NCI-H524 (cell line): Measurements from ENCODE around the gene PPP2R2B.

Source experiments
- DNase-seq, 2 experiments: peaks; one replicate each; lab custom pipeline; 2025; lab: John Stamatoyannopoulos, UW

Gene PPP2R2B

GRCh38 chr5:146888351-146888978, 9.9 kb upstream of the PPP2R2B start:
- no peak for DNase-seq

- DNase-seq, result no peak
Measured at GRCh38 chr5:146884066-146884626, 5.6 kb upstream of the PPP2R2B start.

DNA sequence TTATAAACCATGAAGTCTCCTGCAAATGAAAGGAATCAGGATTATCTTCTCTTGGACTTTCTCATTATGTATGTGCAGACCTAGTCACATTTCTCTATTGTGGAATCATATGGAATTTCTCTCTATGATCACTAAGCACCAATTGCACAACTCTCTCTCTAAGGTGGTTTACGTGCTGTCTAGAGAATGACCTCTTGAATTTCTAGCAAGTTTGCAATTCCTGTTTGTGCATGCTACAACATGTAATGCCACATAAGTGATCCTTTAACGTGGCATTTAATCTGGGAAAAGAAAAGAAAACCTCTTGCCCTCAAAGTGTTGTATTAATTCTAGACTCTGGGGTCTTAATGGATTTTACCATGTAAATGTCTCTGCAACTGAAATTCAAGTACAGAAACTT, 5.0 kb upstream of the PPP2R2B start:
- no peak for DNase-seq

GRCh38 chr5:146880966-146881365, 2.4 kb upstream of the PPP2R2B start:
- no peak for DNase-seq

DNA sequence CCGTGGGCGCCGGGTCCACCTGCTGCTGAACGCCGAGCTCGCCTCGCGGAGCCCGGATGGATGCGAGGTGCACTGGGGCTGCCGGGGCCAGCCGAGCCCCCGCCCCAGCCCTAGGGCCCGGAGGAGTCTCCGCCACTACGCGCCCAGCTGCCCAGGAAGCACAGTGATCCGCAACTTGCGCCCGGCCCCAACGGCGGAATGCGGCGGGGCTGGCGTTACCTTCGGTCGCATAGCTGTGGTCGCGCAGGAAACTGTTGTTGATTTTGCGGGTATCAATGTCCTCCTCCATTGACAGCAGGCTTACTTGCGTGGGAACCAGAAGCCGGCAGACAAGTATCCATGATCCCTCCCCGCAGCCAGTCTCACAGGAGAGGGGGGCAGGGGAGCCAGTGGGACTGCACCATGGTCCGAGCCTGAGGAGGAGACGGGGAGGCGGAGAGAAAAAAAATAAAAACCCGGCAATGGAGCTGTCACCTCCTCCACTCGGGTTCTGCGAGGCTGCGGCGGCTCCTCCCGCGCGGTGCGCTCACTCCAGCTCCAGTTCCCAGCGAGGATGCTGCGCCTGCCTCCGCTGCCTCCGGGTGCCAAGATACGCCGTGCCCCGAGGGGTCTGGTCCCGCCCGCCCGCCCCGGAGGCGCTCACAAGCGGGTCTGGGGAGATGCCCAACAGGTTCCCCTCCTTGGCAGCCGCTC, 628 bp downstream of the PPP2R2B start:
- peak in 1 of 2 experiments; percentile 25 for DNase-seq

DNA sequence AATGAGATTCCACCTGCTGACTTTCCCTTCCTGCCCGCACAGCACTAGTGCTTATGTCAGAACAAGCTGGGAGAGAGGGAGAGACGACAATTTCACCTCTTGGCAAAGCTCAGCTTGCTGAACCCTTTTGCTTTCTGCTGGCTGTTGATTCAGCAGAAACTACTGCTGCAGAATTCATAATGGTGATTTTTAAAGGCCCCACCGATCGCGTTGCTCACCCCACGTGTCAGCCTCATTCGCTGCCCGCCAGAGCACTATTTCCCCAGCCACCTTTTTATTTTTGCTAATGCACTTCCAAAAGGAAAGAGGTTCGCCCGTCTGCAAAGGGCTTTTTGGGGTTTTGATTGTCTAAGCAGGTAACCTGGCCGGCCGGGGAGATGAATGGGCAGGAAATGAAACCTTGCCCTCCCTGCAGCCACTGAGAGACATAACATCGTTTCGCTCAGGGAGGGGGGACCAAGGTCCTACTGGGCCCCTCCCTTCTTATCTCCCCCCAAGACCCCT, 1.3 kb downstream of the PPP2R2B start:
- DNase-seq, result peak in 1 of 2 experiments; percentile 9

DNA sequence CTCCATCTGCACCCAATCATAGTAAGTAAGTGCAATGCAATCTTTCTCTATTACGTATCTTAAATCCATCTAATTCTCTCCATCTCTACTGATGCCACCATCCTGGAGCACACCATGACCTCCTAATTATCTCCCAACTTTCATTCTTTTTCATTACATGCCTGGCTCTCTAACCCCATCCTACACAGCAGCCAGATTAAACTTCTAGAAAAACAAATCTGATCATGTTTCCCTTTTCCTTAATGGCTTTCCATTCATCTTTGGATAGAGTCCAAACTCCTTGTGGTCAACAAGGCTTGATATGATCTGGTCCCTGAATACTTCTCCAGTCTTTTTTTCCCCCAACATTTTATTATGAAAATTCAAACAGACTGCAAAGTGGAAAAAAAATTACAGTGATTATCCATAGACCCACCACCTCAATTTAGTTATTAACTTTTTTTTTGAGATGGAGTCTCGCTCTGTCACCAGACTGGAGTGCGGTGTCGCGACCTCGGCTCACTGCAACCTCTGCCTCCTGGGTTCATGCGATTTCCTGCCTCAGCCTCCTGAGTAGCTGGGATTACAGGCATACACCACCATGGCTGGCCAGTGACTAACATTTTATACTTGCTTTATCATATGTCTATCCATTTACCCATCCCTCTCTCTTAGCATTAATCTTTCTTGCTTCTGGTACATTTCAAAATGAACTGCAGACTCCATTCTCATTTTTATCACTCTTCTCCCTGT, 5.2 kb downstream of the PPP2R2B start:
- no peak for DNase-seq

DNA sequence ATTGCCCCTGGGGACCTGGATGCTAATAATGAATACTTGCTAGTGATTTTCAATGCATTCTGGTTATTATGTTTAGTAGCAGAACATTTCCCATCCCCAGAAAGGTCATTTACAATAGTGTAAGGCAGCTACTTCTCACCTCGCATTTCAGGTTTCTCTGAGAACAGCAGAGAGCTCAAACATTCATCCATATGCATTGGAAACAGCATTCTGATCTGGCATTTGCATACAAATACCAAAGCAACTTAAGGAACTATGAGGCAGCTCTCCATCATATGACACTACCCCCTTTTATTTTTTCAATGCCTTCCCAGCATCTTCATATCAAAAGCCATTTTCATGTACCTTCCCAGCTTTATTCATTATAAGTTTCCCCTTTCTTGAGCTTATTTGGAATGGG, 6.4 kb downstream of the PPP2R2B start:
- DNase-seq, result no peak

- DNase-seq, result no peak
Measured at GRCh38 chr5:146867996-146868708, 10.4 kb downstream of the PPP2R2B start.

- DNase-seq, result no peak
Measured at GRCh38 chr5:146866263-146866662, 12.3 kb downstream of the PPP2R2B start.

GRCh38 chr5:146862641-146863040, 15.9 kb downstream of the PPP2R2B start:
- DNase-seq, result no peak

GRCh38 chr5:146860213-146860893, 18.2 kb downstream of the PPP2R2B start:
- DNase-seq, result no peak

DNA sequence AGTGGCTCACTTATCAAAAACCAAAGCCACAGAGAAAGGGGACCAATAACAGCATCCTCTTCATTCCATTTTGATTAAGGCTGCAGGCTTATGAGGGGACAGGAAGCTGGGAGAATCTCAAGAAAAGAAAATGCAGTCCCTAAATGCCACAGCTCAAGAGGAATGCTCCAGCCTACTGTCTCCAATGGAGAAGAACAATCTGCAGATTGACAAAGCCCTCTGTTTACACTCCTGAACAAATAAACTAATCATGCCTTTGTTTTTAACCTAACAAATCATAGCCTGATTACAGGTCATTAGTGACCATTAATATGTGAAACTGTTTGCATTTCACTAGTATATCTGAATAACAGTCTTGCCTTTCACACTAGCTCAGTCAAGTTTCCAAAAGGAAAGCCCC, 26.5 kb downstream of the PPP2R2B start:
- DNase-seq, result no peak

DNA sequence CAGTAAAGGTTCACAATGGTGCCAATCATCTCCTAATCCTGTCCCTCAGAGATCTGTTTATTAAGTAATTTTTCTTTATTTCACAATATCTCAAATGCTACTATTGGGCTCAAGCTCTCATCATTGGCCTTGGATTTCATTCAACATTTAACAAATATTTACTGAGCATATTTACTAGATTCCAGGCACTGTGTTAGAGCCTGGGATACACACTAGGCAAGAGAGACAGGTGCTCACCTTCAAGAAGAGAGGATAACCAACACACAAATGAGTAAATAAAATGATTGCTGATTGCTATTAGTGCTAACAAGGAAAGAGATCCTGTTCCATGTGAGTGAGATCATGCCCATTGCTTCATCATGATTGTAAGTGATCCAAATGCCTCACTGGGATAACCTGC, 27.4 kb downstream of the PPP2R2B start:
- no peak for DNase-seq

GRCh38 chr5:146849694-146850303, 28.8 kb downstream of the PPP2R2B start:
- DNase-seq, result no peak

DNA sequence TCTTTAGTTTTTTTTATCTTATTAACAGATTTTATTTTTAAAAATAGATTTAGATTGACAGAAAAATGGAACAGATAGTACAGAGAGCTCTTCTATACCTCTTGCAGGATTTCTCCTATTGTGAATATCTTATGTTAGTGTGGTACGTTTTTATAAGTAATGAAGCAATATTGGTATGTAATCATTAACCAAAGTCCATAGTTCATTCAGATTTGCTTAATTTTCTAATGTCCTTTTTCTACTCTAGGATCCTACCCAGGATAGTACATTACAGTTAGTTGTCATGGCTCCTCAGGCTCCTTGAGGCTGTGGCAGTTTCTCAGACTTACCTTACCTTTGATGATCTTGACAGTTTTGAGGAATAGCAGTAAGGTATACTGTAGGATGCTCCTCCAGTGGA, 30.4 kb downstream of the PPP2R2B start:
- no peak for DNase-seq

GRCh38 chr5:146840016-146840415, 38.5 kb downstream of the PPP2R2B start:
- no peak for DNase-seq

GRCh38 chr5:146836226-146836842, 42.2 kb downstream of the PPP2R2B start:
- no peak for DNase-seq

DNA sequence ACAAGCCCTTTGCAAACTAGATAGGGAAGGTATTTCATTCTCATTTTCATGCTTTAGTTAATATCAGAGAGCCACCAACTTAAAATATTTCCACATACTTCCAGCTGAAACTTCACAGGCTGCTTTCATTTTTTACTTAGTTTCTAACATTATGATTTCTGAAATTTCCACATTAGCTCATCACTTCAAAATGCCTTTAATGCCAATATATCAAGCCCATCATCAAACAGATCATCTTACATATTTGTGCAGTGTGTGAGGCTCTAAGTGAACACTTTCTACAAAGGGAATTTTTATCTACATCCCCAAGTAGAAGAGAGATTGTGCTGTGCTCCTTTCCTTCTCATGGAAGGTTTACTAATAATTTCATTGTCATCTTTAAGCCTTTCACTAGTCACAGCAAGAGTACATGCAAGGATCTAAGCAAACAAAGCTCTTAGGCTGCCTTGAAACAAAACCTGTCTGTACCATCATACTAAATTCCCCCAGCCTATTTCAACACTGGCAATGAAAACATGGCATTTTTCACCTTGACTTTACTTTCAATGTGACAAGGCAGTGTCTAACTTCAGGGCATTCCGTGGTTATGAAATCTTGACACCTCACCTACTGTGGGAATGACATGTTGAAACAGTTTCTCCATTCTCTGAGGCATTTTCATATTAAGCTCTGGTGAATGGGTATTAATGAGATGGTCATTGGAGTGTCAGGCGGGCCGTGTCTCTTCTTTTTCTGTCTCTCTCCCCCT, 45.4 kb downstream of the PPP2R2B start:
- no peak for DNase-seq

DNA sequence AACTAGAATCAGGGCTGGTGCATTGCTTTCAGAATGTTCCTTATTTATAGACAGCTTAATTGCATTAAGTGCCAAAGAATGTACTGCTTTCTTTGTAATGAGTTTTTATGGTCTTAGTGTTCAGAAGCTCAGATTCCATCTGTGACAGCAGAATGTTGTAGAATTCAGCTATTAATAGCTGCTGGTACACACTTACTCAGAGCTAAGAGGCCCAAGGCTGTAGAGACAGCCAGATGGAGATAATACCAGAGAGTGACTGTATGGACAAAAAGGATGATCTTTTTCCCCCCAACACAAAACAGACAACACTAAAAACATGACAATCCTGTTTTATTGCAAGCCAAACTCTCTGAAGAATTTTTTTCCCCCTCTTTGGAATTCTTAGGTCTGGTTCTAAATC, 50.2 kb downstream of the PPP2R2B start:
- DNase-seq, result peak; percentile 83 to 90
